Right lung (tissue), 5 donors: Measurements from ENCODE around the gene ARHGAP9. TPM values are rescaled to one million over a fixed set of nuclear protein-coding genes. Genes with fewer than 3 reads are reported as not detected.
A peak's percentile ranks its signal among the peaks of the same experiment; 100 is the strongest.

Source experiments
- DNase-seq, 2 donors: peaks; one replicate each; pipeline ENCODE4 v3.0.0-alpha.2; 2013
- polyA plus RNA-seq, 5 donors: library from polyadenylated mRNA; unstranded; fragments of 120-200 nt; gene quantifications; one replicate each; pipeline versions ENCODE4 v1.2.1 to v1.2.3, GENCODE V29; 2013; ENCODE audit warnings: inconsistent platforms in 1 of 5, low replicate concordance in 1 of 5; ENCODE audit not compliant: insufficient read length in 5 of 5, insufficient read depth in 1 of 5

The ARHGAP9 gene
- polyA plus RNA-seq, 5 donors = 4.4 to 5.4 (median 5.2) TPM

- no peak for DNase-seq
These were observed 5.2 kb downstream of the ARHGAP9 start for GRCh38 chr12:57474430-57474829.

- DNase-seq = no peak
These were observed 5.8 kb downstream of the ARHGAP9 start for GRCh38 chr12:57473886-57474285.

- no peak for DNase-seq
These were observed 6.3 kb downstream of the ARHGAP9 start for GRCh38 chr12:57473392-57473791.

GRCh38 chr12:57472391-57472790 lies 7.3 kb downstream of the ARHGAP9 start:
- DNase-seq = no peak

- no peak for DNase-seq
These were observed 8.0 kb downstream of the ARHGAP9 start for GRCh38 chr12:57471661-57472060.

- DNase-seq = no peak
These were observed 8.6 kb downstream of the ARHGAP9 start for GRCh38 chr12:57470970-57471656.

GRCh38 chr12:57470286-57470969 lies 9.2 kb downstream of the ARHGAP9 start:
- DNase-seq = no peak

GRCh38 chr12:57469296-57470164 lies 10.1 kb downstream of the ARHGAP9 start:
- DNase-seq = no peak

GRCh38 chr12:57467915-57468314 lies 11.8 kb downstream of the ARHGAP9 start:
- DNase-seq = no peak

- DNase-seq = no peak
These were observed 12.3 kb downstream of the ARHGAP9 start for GRCh38 chr12:57467212-57467874.

- DNase-seq = no peak
These were observed 13.7 kb downstream of the ARHGAP9 start for GRCh38 chr12:57465747-57466505.

GRCh38 chr12:57465030-57465746 lies 14.5 kb downstream of the ARHGAP9 start:
- no peak for DNase-seq

GRCh38 chr12:57464569-57464968 lies 15.1 kb downstream of the ARHGAP9 start:
- DNase-seq = no peak

GRCh38 chr12:57462912-57463253 lies 16.8 kb downstream of the ARHGAP9 start:
- DNase-seq = no peak

- DNase-seq = peak; percentile 83 to 84
These were observed 17.3 kb downstream of the ARHGAP9 start for GRCh38 chr12:57462251-57462911.

GRCh38 chr12:57461917-57462250 lies 17.8 kb downstream of the ARHGAP9 start:
- DNase-seq = no peak

- DNase-seq = peak; percentile 85 to 88
These were observed 18.3 kb downstream of the ARHGAP9 start for GRCh38 chr12:57461276-57461916.

GRCh38 chr12:57460841-57461275 lies 18.8 kb downstream of the ARHGAP9 start:
- DNase-seq = no peak

- DNase-seq = no peak
These were observed 19.2 kb downstream of the ARHGAP9 start for GRCh38 chr12:57460468-57460784.
